Vagina (tissue), 2 donors: ENCODE measurements around the gene RALGAPA1. TPM values are rescaled to one million over a fixed set of nuclear protein-coding genes. Genes with fewer than 3 reads are reported as not detected.
"Not testable (repeated sequence)": the region's sequence is repeated elsewhere in the genome, so short reads cannot be mapped to it uniquely, and the experiment has no call there.

Experiments used
- DNase-seq, 2 donors: peaks; one replicate each; pipeline ENCODE4 v3.0.0-alpha.2; 2017; ENCODE audit errors: extremely low spot score in 2 of 2
- H3K27ac ChIP-seq: fragments of 200-600 bp; sonication (generic); one replicate; pipeline ENCODE4 v1.5.1; 2019
- H3K27me3 ChIP-seq: fragments of 200-600 bp; sonication (generic); one replicate; pipeline ENCODE4 v1.5.1; 2019
- H3K36me3 ChIP-seq, 2 donors: fragments of 200-600 bp; sonication (generic); one replicate each; pipeline ENCODE4 v1.5.1; 2017 to 2019
- H3K4me1 ChIP-seq: fragments of 200-600 bp; sonication (generic); one replicate; pipeline ENCODE4 v1.5.1; 2019
- H3K4me3 ChIP-seq, 2 donors: fragments of 200-600 bp; sonication (generic); 1 replicate in 1 of 2; 2 replicates in 1 of 2; pipeline ENCODE4 v1.5.1; 2016 to 2019
- H3K9me3 ChIP-seq: fragments of 200-600 bp; sonication (generic); one replicate; pipeline ENCODE4 v1.5.1; 2019
- CTCF ChIP-seq, 3 experiments: fragments of 450-650 bp in 2 of 3; fragments of 200-600 bp in 1 of 3; sonication (generic) in 1 of 3; IDR thresholded peaks; one replicate each; pipeline ENCODE4 v1.5.1; 2017 to 2019; ENCODE audit warnings: antibody characterized with exemption in 3 of 3, mild to moderate bottlenecking in 2 of 3, moderate library complexity in 2 of 3
- POLR2A ChIP-seq, 2 donors: fragments of 450-650 bp; IDR thresholded peaks; one replicate each; pipeline ENCODE4 v1.6.1; 2017; ENCODE audit warnings: antibody characterized with exemption in 2 of 2, mild to moderate bottlenecking in 2 of 2, moderate library complexity in 2 of 2
- POLR2AphosphoS5 ChIP-seq, 2 donors: sonication (generic); formaldehyde crosslinking; IDR thresholded peaks; one replicate each; pipeline ENCODE4 v1.9.0; 2017; ENCODE audit warnings: antibody characterized with exemption in 2 of 2, mild to moderate bottlenecking in 2 of 2, low read depth in 1 of 2; ENCODE audit not compliant: insufficient read depth in 1 of 2
- intact Hi-C: fragments of 100-400 bp; cut with DNase I; formaldehyde crosslinking; loops from one replicate; pipeline ENCODE4 v1.15.1; 2023
- total RNA-seq: library from RNA; depleted of rRNA; stranded (reverse); fragments of >200 nt; gene quantifications from one replicate; pipeline ENCODE4 v1.2.3, GENCODE V29; 2016

RALGAPA1 gene
- total RNA-seq, 1 donor from 2014 or later, result 77.8 TPM

DNA sequence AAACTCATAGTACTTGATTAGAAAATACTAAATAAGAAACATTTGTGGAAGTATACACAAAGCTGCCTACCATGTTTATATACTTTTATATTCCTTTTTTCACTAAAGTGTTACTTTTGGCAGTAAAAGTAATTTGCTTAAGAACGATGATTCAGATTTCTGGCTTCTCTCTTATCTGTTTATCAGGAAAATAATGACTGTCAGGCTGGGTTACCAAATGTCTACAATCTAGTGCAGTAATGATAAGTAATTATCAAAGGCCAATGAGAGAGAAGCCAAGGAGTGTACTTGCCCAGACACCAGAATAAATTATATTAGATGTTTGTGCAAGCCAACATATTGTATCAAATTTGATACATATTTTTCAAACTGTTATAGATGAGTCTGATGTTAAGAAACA, 113.4 kb downstream of the RALGAPA1 start:
- no peaks in the 10 kb centered on the region for H3K36me3 ChIP-seq
- H3K9me3 ChIP-seq, result no peaks in the 10 kb centered on the region
- TF ChIP-seq POLR2A (IDR thresholded peaks at IDR 0.05), result no peak
- no peak for TF ChIP-seq POLR2AphosphoS5 (IDR thresholded peaks at IDR 0.05; ENCODE audit: insufficient read depth in 1 of 2, low read depth in 1 of 2)
- TF ChIP-seq CTCF (IDR thresholded peaks at IDR 0.05), result no peak
- H3K27ac ChIP-seq, result no peak overlapping the region
- no peak for DNase-seq
- no peaks in the 10 kb centered on the region for H3K4me1 ChIP-seq
- intact Hi-C loops, result no loop called here
- no peak overlapping the region for H3K4me3 ChIP-seq
- no peaks in the 10 kb centered on the region for H3K27me3 ChIP-seq

GRCh38 chr14:35695072-35695471, 114.0 kb downstream of the RALGAPA1 start:
- no peaks in the 10 kb centered on the region for H3K4me1 ChIP-seq
- H3K4me3 ChIP-seq, result no peak overlapping the region
- TF ChIP-seq POLR2A (IDR thresholded peaks at IDR 0.05) (no peak), CTCF (IDR thresholded peaks at IDR 0.05) (no peak), POLR2AphosphoS5 (IDR thresholded peaks at IDR 0.05; ENCODE audit: insufficient read depth in 1 of 2, low read depth in 1 of 2) (no peak)
- DNase-seq, result no peak
- intact Hi-C loops, result no loop called here
- H3K27ac ChIP-seq, result no peak overlapping the region
- no peaks in the 10 kb centered on the region for H3K9me3 ChIP-seq
- no peaks in the 10 kb centered on the region for H3K36me3 ChIP-seq
- H3K27me3 ChIP-seq, result no peaks in the 10 kb centered on the region

DNA sequence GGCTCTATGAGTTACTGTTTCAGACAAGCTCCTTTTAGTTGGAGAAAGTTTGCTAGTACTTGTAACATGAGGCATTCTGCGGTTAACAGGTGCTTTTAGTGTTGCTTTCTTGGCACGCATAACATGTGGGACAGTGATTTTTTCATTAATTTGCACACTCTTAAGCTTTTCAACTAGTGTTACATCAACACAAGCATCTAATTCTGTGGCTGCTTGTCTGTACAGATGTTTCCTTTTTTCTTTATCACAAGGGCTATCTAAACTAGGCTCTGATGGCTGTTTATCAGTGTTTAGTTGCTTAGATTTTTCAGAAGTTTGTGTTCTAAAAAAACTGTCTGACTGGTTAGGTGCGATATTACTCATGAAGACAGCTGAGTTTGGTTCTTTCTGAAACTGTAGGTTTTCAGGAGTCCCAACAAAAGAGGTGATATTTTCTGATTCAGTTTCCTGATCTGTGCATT, 120.1 kb downstream of the RALGAPA1 start:
- Histone ChIP-seq H3K4me3 (no peak overlapping the region), H3K27ac (no peak overlapping the region), H3K4me1 (no peaks in the 10 kb centered on the region), H3K36me3 (peaks cover 0 to 17% of the 10 kb centered on the region in 2 donors), H3K9me3 (no peaks in the 10 kb centered on the region), H3K27me3 (no peaks in the 10 kb centered on the region)
- DNase-seq, result no peak
- intact Hi-C loops, result no loop called here
- TF ChIP-seq CTCF (IDR thresholded peaks at IDR 0.05), result no peak
- no peak for TF ChIP-seq POLR2A (IDR thresholded peaks at IDR 0.05)
- TF ChIP-seq POLR2AphosphoS5 (IDR thresholded peaks at IDR 0.05; ENCODE audit: insufficient read depth in 1 of 2, low read depth in 1 of 2), result no peak

DNA sequence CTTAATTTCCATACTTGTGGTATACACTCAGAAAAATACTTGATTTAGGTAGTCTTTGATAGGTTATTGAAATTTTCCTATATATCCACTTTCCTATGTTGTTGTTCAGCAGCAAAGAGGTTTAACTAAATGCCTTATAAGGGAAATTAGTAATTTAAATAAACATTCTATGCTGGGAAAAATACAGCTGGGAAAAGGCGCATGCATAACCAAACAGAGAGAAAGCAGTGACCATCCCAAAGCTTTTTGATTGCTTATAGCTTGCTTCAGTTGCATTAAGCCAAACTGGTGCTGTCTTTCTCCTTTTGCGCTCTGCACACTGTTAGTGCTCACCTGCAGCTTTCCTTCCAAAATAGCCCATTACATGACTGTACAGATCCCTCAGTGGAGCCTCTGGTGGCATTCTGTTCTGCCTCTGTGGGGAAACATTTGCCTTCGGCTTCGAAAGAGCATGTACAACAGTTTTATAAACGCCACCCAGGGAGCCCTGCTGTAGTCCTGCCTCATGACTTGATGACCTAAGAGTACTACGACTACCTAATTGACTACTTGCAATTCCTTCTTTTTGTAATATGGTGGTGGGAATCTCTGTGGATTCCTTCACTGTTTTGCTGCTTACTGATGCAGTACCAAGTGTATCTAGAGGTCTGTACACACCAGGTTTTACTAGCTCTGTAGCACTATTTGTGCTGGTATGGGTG, 120.8 kb downstream of the RALGAPA1 start:
- no peaks in the 10 kb centered on the region for H3K9me3 ChIP-seq
- TF ChIP-seq POLR2AphosphoS5 (IDR thresholded peaks at IDR 0.05; ENCODE audit: insufficient read depth in 1 of 2, low read depth in 1 of 2) (no peak), CTCF (IDR thresholded peaks at IDR 0.05) (no peak), POLR2A (IDR thresholded peaks at IDR 0.05) (no peak)

GRCh38 chr14:35687335-35687939, 121.7 kb downstream of the RALGAPA1 start:
- Histone ChIP-seq H3K27ac (no peak overlapping the region), H3K4me3 (no peak overlapping the region), H3K9me3 (no peaks in the 10 kb centered on the region), H3K36me3 (peaks cover 0 to 31% of the 10 kb centered on the region in 2 donors), H3K4me1 (no peaks in the 10 kb centered on the region), H3K27me3 (no peaks in the 10 kb centered on the region)
- peak in 2 of 3 experiments; percentile 31 to 51 for TF ChIP-seq CTCF (IDR thresholded peaks at IDR 0.05)
- no peak for TF ChIP-seq POLR2AphosphoS5 (IDR thresholded peaks at IDR 0.05; ENCODE audit: insufficient read depth in 1 of 2, low read depth in 1 of 2)
- no peak for TF ChIP-seq POLR2A (IDR thresholded peaks at IDR 0.05)
- DNase-seq, result no peak
- intact Hi-C loops, result no loop called here

More for the DNA sequence above, 120.8 kb downstream of the RALGAPA1 start:
- H3K27me3 ChIP-seq, result no peaks in the 10 kb centered on the region
- H3K27ac ChIP-seq, result no peak overlapping the region
- intact Hi-C loops, result no loop called here
- no peaks in the 10 kb centered on the region for H3K4me1 ChIP-seq
- H3K36me3 ChIP-seq, result peaks cover 0 to 22% of the 10 kb centered on the region in 2 donors
- H3K4me3 ChIP-seq, result no peak overlapping the region
- DNase-seq, result no peak

DNA sequence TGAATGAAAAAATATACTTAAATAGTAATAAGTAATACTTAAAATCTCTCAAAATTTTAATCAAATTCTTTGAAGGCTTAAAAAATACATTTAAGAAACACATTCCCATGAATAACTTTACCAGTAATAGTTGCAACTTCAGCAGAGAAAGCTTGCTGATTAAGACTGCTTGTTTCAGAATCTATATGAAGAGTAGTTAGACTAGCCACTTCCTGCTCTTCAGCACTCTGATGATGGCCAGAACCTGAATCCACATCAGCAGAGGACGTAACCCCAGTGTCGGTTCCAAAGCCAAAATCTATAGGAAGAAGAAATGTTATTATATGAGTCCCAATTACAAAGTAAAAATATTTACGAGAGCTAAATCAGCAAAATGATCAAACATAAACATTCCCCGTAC, 125.4 kb downstream of the RALGAPA1 start:
- DNase-seq, H3K27me3 ChIP-seq, H3K4me1 ChIP-seq, H3K9me3 ChIP-seq, H3K4me3 ChIP-seq, intact Hi-C loops, H3K27ac ChIP-seq: not testable (repeated sequence)
- peaks cover 0 to 29% of the 10 kb centered on the region in 2 donors for H3K36me3 ChIP-seq
